GM12878 (cell line): ENCODE results near the gene WDTC1. TPM values are rescaled to one million over a fixed set of nuclear protein-coding genes. Genes with fewer than 3 reads are reported as not detected.

Experiments
- BRCA1 ChIP-seq: IDR thresholded peaks from 2 replicates; pipeline ENCODE4 v1.6.1; 2011; ENCODE audit warnings: low read depth, low read length, improper control_type of control experiment
- CEBPZ ChIP-seq: fragments of 150-350 bp; IDR thresholded peaks from 2 replicates; pipeline ENCODE4 v1.6.1; 2016; ENCODE audit warnings: low read depth, low read length
- CTCF ChIP-seq, 3 experiments: IDR thresholded peaks in 2 of 3; conservative IDR thresholded peaks in 1 of 3; 2 replicates each; pipeline ENCODE4 v1.5.1; 2011; ENCODE audit warnings: low read depth in 3 of 3, low read length in 3 of 3, mild to moderate bottlenecking in 3 of 3, control low read depth in 2 of 3, moderate library complexity in 2 of 3, inconsistent platforms in 1 of 3, mixed read lengths in 1 of 3; ENCODE audit not compliant: control insufficient read depth in 2 of 3, insufficient read depth in 1 of 3; ENCODE audit errors: extremely low read depth in 1 of 3
- EED ChIP-seq: sonication (generic); IDR thresholded peaks from 2 replicates; pipeline ENCODE4 v1.6.1; 2016; ENCODE audit warnings: antibody characterized with exemption, low read depth
- ELK1 ChIP-seq: IDR thresholded peaks from 2 replicates; pipeline ENCODE4 v1.6.1; 2012; ENCODE audit warnings: low read depth, low read length, improper control_type of control experiment
- FOS ChIP-seq: IDR thresholded peaks from 3 replicates; pipeline ENCODE4 v1.6.1; 2011; ENCODE audit warnings: borderline replicate concordance; ENCODE audit not compliant: insufficient read length; ENCODE audit errors: extremely low read depth
- HSF1 ChIP-seq: fragments of 150-350 bp; IDR thresholded peaks from 2 replicates; pipeline ENCODE4 v1.6.1; 2014; ENCODE audit warnings: mild to moderate bottlenecking, low read depth, low read length
- IRF4 ChIP-seq: IDR thresholded peaks from 2 replicates; pipeline ENCODE4 v1.6.1; 2011; ENCODE audit warnings: low read depth, low read length
- JUNB ChIP-seq: IDR thresholded peaks from 2 replicates; pipeline ENCODE4 v1.6.1; 2016; ENCODE audit warnings: antibody characterized with exemption, mild to moderate bottlenecking
- NFYA ChIP-seq: IDR thresholded peaks from 2 replicates; pipeline ENCODE4 v1.6.1; 2011; ENCODE audit warnings: low read depth, mild to moderate bottlenecking, low read length, improper control_type of control experiment, borderline replicate concordance
- NFYB ChIP-seq: IDR thresholded peaks from 2 replicates; pipeline ENCODE4 v1.6.1; 2011; ENCODE audit warnings: low read depth, mild to moderate bottlenecking, low read length, improper control_type of control experiment, moderate library complexity; ENCODE audit not compliant: insufficient read depth
- PBX3 ChIP-seq: IDR thresholded peaks from 2 replicates; pipeline ENCODE4 v1.6.1; 2011; ENCODE audit warnings: mild to moderate bottlenecking, low read depth, low read length, moderate library complexity; ENCODE audit not compliant: insufficient replicate concordance
- POLR2A ChIP-seq: IDR thresholded peaks from 2 replicates; pipeline ENCODE4 v1.6.1; 2011; ENCODE audit warnings: low read depth, mild to moderate bottlenecking, low read length
- USF1 ChIP-seq: IDR thresholded peaks from 2 replicates; pipeline ENCODE4 v1.6.1; 2011; ENCODE audit warnings: borderline replicate concordance, low read depth, mild to moderate bottlenecking, moderate library complexity, mixed read lengths, low read length; ENCODE audit not compliant: insufficient read depth; ENCODE audit errors: extremely low read length
- ZBTB33 ChIP-seq: fragments of 450-650 bp; IDR thresholded peaks from 2 replicates; pipeline ENCODE4 v1.6.1; 2017; ENCODE audit warnings: mild to moderate bottlenecking
- ZNF217 ChIP-seq: fragments of 450-650 bp; IDR thresholded peaks from 2 replicates; pipeline ENCODE4 v1.6.1; 2017; ENCODE audit warnings: antibody characterized with exemption, mild to moderate bottlenecking
- polyA plus RNA-seq, 11 experiments: library from polyadenylated mRNA; depleted of rRNA in 4 of 11; unstranded in 6 of 11; stranded (reverse) in 5 of 11; fragments of >200 nt; fragmentation: Nextera tagmentation in 4 of 11; fragmentation: Illumina TruSeq in 1 of 11; extraction: Ambion mirVana in 4 of 11; extraction: Trizol in 1 of 11; gene quantifications; 1 replicate in 1 of 11; 2 replicates in 10 of 11; pipeline versions ENCODE4 v1.2.1 to v1.2.3, GENCODE V29; 2011 to 2016; ENCODE audit warnings: inconsistent platforms in 2 of 11, missing spikeins in 2 of 11, low read depth in 1 of 11
- total RNA-seq, 4 experiments: library from RNA; depleted of rRNA in 3 of 4; stranded (reverse); fragments of >200 nt in 3 of 4; fragmentation: Illumina TruSeq in 1 of 4; extraction: Trizol in 1 of 4; gene quantifications; 2 replicates each; pipeline versions ENCODE4 v1.2.1 to v1.2.3, GENCODE V29; 2013 to 2021

Gene WDTC1
- total and polyA plus RNA-seq, 10 of the 15 experiments (the other 5 are each of a cell fraction or from before 2014, with no cell fraction given) = 0.21 to 28.7 (median 7.6) TPM

- TF ChIP-seq ZBTB33 (no peak; the same call in 1 of the 2 replicates), NFYB (peak; percentile 85), NFYA (no peak), ZNF217 (peak; percentile 90), CEBPZ (no peak), ELK1 (no peak), IRF4 (no peak), HSF1 (no peak), POLR2A (peak; percentile 79), BRCA1 (no peak), JUNB (no peak), PBX3 (peak; percentile 69), EED (no peak), FOS (peak; percentile 21), USF1 (no peak), CTCF (IDR thresholded peaks at IDR 0.05 in 2 of 3, conservative IDR thresholded peaks at IDR 0.05 in 1 of 3; ENCODE audit: control insufficient read depth in 2 of 3, extremely low read depth in 1 of 3, insufficient read depth in 1 of 3, low read depth in 3 of 3, low read length in 3 of 3) (no peak)
Measured at GRCh38 chr1:27234049-27234882, at the start of gene WDTC1 (continued).
